Measurements from ENCODE around the gene LRRFIP2. TPM values are rescaled to one million over a fixed set of nuclear protein-coding genes. Genes with fewer than 3 reads are reported as not detected.

LRRFIP2 gene
- total and polyA plus RNA-seq, 2 of the 8 experiments (the other 6 are each of a cell fraction or from before 2014, with no cell fraction given) = 8.8 to 25.6 TPM

- 86% methylated on average over 1 of the region's 1 CpG; no CpG with 5 or more reads in 1 of the 2 experiments for WGBS, 2 experiments (ENCODE audit: extremely low coverage in 1 of 2, insufficient coverage in 1 of 2, insufficient read length in 1 of 2, insufficient replicate concordance in 2 of 2, low coverage in 1 of 2, low lambda C conversion rate in 2 of 2, missing lambda C conversion rate in 1 of 2)
- Histone ChIP-seq H2BK120ac (replicated peaks; ENCODE audit: low read depth, low read length) (no peak overlapping the region), H3K79me2 (ENCODE audit: control insufficient read depth in 1 of 2, insufficient read depth in 2 of 2, low read length in 2 of 2) (no peaks in the 10 kb centered on the region), H4K8ac (ENCODE audit: extremely low read depth, insufficient read depth, low read length) (no peak overlapping the region), H3K56ac (replicated peaks; ENCODE audit: insufficient read length, low read depth, low read length) (no peak overlapping the region), H3K36me3 (ENCODE audit: control insufficient read depth in 2 of 4, insufficient read depth in 4 of 4, low read length in 3 of 4) (peaks cover 0 to 6% (median 0%) of the 10 kb centered on the region in 4 experiments; a peak in 2 of 8 replicates), H3K23ac (ENCODE audit: insufficient read length) (no peak overlapping the region), H3K14ac (ENCODE audit: insufficient read length) (no peak overlapping the region), H2AK5ac (ENCODE audit: low read depth, low read length) (no peak overlapping the region), H3K4me2 (ENCODE audit: insufficient read depth in 1 of 2, low read depth in 2 of 2, low read length in 2 of 2) (no peak overlapping the region), H2BK12ac (ENCODE audit: low read depth, low read length) (no peak overlapping the region), H3K27me3 (replicated peaks in 1 of 4; ENCODE audit: control insufficient read depth in 3 of 4, extremely low read depth in 1 of 4, insufficient read depth in 3 of 4, low read length in 3 of 4) (no peaks in the 10 kb centered on the region), H3K79me1 (ENCODE audit: low read depth, low read length) (no peaks in the 10 kb centered on the region), H2BK15ac (ENCODE audit: low read length) (no peak overlapping the region), H2BK5ac (ENCODE audit: low read depth, low read length) (no peak overlapping the region), H3K4me3 (ENCODE audit: extremely low read depth in 1 of 4, insufficient read depth in 2 of 4, low read depth in 3 of 4, low read length in 4 of 4) (no peak overlapping the region), H4K91ac (replicated peaks; ENCODE audit: insufficient read length, low read length) (no peak overlapping the region), H2AFZ (ENCODE audit: low read length) (no peak overlapping the region), H3K27ac (ENCODE audit: low read depth, low read length) (no peak overlapping the region), H2BK20ac (ENCODE audit: low read length) (no peak overlapping the region), H3K9me3 (ENCODE audit: insufficient read depth in 2 of 2, low read depth in 1 of 2, low read length in 1 of 2) (no peaks in the 10 kb centered on the region), H3K4ac (replicated peaks; ENCODE audit: insufficient read length, low read depth, low read length) (no peak overlapping the region), H3K23me2 (ENCODE audit: low read depth, low read length) (no peaks in the 10 kb centered on the region), H3K9ac (replicated peaks in 1 of 4; ENCODE audit: extremely low read depth in 1 of 4, low read depth in 3 of 4, low read length in 3 of 4) (no peak overlapping the region), H4K5ac (ENCODE audit: insufficient read length, low read depth, low read length) (no peak overlapping the region), H3K4me1 (replicated peaks in 1 of 4; ENCODE audit: control insufficient read depth in 3 of 4, insufficient read depth in 4 of 4, low read length in 3 of 4) (no peaks in the 10 kb centered on the region), H4K20me1 (replicated peaks in 1 of 2; ENCODE audit: control insufficient read depth in 1 of 2, insufficient read depth in 2 of 2, low read length in 2 of 2) (no peaks in the 10 kb centered on the region), H3K18ac (ENCODE audit: extremely low read depth, low read length) (no peak overlapping the region)
- FAIRE-seq = no peak
- TF ChIP-seq NANOG (IDR thresholded peaks at IDR 0.05; ENCODE audit: insufficient read depth, low read depth, low read length, poor library complexity, severe bottlenecking) = no peak
- no peak for TF ChIP-seq EZH2 (IDR thresholded peaks at IDR 0.05; ENCODE audit: low read depth, low read length, severe bottlenecking)
- no peak for TF ChIP-seq BCL11A (IDR thresholded peaks at IDR 0.05; ENCODE audit: low read depth in 2 of 2, low read length in 2 of 2)
- TF ChIP-seq BRCA1 (IDR thresholded peaks at IDR 0.05; ENCODE audit: low read depth, low read length) = no peak
- TF ChIP-seq YY1 (IDR thresholded peaks at IDR 0.05; ENCODE audit: low read depth, low read length) = no peak
- TF ChIP-seq RAD21 (IDR thresholded peaks at IDR 0.05 in 1 of 2, conservative IDR thresholded peaks at IDR 0.05 in 1 of 2; ENCODE audit: low read depth in 2 of 2, low read length in 2 of 2) = no peak
- no peak for TF ChIP-seq CEBPB (IDR thresholded peaks at IDR 0.05; ENCODE audit: low read depth, low read length)
- ChIA-PET POLR2A (ENCODE audit: partially characterized antibody) (no interaction called here), CTCF (ENCODE audit: partially characterized antibody) (interaction anchor here (1.8 kb wide), 1 partner anchor 10 kb away, joined by 3 read pairs; no protein-coding TSS in a partner anchor)
- no peak for DNase-seq (ENCODE audit: low read depth in 1 of 2, low spot score in 2 of 2)
Observed at GRCh38 chr3:37075955-37076354, 98.4 kb downstream of the LRRFIP2 start.
